Activated T-cell treated with anti-CD3 and anti-CD28 coated beads for 24 hours (primary cell): ENCODE data around the gene GSE1.

Source experiments
- DNase-seq: peaks from one replicate; pipeline ENCODE4 v3.0.0-alpha.2; 2020; ENCODE audit warnings: low read depth

The GSE1 gene

DNA sequence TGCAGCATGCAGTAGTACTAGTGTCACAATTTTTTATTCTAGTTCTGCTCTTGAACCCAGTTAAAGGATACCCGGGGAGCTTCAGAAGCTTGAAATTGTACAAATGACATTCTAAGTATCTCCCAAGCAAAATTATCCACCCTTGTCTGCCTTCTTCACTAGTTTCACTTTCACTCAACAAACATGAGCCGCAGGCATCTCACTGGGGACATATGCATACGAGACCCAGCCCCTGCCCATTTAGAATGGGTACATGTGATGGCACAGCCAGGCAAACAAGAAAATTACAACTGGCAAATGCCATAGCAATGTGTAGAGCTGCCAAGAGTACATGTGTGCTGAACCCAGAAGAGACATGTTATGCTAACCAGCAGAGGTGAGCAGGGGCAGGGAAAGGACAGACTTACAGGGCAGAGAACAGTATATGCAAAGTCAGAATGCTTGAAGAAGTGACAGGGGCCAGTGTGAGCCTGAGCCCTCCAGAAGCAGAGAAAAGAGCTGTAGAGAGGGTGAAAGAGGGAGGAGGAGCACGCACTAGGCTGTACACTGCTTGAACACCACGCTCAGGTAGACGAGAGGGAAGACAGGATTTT is 67.3 kb downstream of the GSE1 start:
- no peak for DNase-seq

DNA sequence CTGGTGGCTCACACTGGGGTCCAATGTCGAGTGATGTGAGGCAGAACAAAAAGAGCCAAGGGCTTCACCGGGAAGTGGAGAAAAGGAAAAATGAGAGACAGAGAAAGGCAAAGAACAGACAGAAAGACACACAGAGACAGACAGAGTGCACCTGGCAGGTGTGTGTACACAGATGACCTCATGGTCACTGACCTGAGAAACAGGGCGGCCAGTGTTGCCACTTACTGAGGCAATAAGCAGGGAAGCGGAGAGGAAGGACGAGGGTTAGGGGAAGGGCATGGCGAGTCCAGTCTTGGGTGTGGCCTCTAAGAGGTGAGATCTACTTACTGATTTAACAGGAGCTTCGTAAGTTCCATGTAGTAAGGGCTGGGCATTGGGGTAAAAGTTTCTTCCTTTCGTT is 68.1 kb downstream of the GSE1 start:
- DNase-seq, result no peak

DNA sequence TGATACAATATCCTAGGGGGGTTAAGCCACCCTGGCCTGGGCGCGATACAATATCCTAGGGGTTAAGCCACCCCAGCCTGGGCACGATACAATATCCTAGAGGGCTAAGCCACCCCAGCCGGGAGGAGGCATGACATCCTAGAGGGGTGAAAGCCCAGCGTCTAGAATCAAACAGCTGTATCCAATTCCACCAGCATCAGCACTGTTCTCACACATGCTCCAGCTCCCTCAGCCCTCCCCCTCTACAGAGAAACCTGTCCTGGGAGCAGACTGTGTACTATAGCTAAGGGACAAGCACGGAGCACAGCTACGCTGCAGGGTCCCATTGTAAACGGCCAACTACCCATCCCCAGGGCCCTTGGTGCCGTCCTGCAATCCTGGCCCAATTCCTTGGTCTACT is 69.4 kb downstream of the GSE1 start:
- DNase-seq, result no peak

DNA sequence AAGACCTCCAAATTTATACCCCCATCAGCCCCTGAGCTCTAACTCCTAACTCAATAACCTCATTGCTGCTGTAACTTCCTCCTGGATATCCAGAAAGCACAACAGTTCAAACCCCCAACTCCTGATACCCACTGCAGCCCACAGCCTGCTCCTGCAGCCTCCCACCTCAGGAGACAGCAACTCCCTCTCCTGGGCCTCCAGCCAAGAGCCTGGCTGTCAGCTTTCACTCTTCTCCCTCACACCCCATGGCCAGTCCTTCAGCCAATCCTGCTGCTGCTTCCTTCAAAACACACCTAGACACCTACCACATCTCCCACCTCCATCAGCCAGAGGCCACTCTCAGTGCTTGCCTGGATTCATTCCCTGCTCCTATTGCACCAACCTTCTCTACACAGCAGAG is 70.2 kb downstream of the GSE1 start:
- DNase-seq, result no peak

DNA sequence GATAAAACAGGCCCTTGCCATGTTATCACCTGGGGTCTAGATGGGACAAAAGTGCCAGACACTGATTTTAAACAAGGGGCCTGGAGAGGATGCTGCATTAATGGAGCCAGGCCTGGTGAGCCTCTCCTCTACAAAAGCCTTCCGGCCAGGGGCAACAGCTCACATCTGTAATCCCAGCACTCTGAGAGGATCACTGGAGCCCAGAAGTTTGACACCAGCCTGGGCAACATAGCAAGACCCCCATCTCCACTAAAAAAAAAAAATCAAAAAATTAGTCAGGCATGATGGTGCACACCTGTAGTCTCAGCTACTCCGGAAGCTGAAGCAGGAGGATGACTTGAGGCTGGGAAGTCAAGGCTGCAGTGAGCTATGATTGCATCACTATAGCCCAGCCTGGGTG is 72.1 kb downstream of the GSE1 start:
- no peak for DNase-seq

DNA sequence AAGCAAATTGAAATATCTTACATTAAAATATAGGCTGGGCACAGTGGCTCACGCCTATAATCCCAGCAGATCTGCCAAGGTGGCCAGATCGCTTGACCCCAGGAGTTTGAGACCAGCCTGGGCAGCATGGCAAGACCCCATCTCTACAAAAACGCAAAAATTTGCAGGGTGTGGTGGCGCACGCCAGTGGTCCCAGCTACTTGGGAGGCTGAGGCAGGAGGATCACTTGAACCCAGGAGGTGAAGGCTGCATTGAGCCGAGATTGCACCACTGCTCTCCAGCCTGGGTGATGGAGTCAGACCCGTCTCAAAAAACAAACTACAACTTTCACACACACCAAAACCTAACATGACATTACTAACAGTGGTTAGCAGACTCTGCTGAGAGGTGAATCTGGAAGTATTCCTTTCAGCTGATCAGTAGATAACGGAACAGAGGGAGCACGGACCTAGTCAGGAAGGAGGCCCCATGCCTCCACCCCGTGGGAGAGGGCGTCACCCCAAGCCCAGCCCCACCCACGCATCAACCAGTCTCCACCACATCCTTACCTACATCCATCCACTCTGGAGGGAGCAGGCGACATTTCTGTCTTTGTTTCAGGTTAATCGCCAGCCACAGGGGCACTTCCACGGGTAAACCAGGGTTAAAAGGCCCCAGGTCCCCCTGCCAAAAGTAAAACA is 73.9 kb downstream of the GSE1 start:
- DNase-seq, result peak; percentile 7

DNA sequence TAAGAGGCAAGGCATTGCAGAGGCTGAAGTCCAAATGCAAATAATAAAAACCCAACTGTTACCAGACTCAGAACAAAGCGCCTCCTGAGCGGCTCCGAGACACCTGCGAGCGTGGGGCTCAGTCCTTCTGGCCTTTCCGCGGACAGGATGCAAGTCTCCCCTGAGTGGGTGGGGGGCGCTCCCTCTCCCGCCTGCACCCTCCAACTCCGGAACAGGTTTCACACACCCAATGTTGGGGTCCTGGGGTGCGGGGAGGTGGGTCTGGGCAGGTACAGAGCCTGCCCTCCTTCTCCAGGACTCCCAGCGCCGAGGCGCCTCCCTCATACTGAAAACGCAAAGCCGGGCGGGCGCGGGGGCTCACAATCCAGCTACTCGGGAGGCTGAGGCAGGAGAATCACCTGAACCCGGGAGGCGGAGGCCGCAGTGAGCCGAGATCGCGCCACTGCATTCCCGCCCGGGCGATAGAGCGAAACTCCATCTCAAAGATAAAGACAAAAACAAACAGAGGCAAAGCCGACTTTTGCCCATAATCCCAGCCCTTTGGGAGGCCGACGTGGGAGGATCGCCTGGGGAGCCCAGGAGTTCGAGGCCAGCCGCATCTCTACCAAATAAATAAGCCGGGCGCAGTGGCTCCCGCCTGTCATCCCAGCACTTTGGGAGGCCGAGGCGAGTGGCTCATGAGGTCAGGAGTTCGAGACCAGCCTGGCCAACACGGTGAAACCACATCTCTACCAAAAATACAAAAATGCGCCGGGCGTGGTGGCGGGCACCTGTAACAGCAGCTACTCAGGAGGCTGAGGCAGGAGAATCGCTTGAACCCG is 74.7 kb downstream of the GSE1 start:
- no peak for DNase-seq

DNA sequence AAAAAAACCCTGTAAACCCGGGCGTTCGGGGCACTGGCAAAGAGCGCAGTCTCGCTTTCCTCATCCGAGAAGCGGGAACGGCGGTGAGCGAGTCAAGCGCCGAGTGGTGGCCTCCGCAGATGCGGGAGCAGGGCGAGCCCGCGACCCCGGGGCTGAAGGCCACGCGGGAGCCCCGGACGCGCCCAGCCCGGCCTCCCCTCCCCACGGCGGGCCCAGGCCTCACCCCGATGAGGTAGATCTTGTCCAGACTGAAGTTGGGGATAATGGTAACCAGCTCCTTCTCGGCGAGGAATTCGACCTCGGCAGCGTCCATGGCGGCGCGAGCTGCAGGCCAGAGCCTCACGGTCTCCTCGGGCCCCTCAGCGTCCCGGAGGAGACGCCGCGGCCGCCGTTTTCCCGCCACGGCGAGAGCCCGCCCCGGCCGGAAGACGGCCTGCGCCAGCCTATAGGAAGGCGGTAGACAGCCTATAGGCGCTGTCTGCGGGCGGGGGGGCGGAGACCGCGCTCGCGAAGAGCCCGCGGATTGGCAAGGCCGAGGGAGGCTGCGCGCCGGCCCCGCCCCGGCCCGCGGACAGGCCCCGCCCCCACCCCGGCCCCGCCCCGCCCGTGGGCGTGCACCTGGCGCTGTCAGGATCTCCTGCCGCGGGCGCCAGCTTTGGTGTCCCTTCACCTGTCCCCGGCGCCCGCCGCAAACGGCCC is 75.6 kb downstream of the GSE1 start, which contains the start of gene GINS2:
TSS of gene GINS2 (minus strand) at position 369 of the 699 bp plus-strand sequence. CDS start at position 313, 56 bp downstream.
- DNase-seq, result peak; percentile 91

DNA sequence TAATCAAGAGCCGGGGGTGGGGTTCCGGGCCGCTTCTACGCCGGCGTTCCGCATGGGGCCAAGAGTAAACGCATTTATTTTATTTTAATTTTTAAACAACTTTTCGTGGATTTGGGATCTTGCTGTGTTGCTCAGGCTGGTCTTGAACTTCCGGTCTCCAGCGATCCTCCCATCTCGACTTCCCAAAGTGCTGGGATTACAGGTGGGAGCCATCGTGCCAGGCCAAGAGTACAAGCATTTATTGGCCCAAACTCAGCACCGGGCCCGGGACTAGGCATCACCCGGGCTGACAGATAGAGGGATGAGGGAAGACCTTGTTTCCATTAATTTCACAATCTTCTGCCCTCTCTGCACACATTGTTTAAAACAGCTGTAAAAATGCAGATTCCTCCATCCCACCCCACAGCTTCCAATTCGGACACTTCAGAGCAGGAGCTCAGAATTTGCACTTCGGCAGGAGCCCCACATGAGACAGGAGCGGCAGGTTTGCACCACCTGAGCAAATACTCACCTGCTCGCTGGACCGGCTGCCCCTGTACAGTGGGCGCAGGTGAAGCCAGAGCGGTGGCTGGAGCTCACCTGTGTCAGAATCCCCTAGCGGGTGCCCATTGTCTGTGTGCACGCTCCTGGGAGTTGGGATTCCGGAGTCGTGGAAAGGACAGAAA is 76.3 kb downstream of the GSE1 start:
- DNase-seq, result no peak

DNA sequence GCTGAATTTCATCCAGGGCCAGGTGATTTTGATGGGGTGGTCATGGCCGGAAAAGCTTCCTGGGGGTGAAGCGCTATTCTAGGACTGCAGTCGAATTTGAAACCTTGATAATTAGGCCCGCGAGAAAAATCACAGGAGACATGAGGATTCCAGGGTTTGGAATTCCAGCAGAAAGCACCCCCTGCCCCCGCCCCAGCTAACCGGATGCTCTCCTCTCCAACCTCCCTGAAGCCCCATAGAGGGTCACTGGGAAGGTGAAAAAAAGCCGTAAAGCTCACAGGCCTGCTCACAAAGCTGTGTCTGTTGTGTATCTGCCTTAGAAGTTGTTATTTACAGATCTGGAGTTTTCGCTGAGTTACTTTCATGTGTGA is 76.8 kb downstream of the GSE1 start:
- no peak for DNase-seq

DNA sequence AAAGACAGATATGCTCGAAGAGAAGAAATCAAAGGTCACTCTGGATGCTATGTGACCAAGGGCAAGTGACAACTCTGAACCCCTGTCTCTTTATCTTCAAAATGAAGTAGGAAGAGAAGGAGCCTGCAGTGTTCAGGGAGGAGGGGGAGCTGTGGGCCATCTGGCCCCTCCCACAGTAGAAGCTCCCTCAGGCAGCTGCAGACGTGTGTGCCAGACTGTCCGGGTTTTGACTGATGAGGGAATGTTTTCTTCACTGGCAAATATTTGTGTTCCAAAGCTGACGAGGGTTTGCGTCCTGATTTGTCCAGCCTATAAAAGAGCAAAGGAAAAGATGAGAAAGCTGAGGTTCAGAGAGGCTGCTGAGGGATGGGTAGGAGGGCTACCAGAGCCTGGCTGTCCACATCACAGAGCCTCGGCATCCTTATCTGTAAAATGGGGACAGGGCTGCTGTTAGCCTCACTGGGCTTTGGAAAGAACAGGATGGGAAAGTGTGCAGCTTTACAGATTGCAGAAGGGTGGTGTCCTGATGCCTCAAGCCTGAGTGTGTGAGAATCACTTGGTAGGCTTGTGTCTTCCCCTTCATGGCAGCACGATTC is 77.4 kb downstream of the GSE1 start:
- DNase-seq, result no peak

DNA sequence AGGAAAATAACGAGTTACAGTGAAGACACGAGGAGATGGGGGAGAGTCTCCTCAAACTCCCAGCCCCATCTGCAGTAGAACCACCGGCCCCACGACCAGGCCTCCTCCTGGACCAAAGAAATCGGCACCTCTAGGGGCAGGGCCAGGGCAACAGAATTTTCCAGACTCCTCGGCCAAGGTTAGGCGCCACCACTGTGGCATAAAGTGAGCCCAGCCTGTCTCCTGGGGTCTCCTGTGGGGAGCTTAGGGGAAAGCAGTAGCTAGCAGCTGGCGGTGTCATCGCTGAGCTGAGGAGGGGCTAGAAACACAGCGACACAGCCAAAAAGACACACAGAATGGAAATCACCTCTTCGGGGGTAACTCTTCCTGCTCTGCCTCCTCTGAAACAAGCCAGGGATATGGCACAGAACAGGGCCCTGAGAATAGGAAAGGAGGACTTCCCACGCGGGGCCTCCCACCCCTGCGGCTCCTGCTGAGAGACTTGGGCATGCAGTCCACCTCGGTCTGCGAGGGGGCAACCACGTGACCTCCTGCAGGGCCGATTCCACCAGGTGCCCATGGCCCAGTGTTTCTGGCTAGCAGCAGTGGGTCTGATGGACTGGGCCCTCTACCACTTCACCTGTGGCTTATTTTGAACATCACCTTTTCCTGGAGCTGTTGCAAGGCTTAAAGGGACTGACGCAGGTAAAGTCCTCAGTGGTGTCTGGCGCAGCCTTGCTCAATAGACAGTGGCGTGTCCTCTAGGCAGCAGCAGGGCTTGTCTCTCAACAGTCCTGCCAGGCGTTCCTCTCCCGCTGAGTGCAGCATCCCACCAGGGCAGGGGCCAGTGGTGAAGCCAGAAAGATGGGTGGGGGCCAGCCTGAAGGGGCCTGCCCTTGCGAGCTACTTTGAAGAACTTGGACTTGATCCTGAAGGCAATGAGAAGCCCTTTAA is 82.3 kb downstream of the GSE1 start:
- no peak for DNase-seq

DNA sequence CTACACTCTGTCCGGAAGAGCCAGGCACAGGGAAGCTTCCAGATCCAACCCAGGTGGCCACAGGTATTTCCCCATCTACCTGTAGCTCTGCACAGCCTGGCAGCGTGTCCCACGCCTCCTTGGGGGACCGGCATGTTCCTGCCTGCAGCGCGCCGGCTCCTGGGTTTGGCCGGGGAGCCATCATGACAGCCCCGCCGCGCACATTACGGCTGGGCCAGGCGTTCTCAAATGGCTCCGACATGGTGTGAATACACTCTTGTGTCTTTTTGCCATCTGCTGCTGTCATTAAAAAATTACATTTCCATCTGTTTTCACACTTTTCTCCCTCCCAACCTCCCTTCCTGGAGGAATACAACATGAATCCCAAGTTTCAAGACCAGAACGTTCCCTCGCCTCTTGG is 83.7 kb downstream of the GSE1 start:
- DNase-seq, result no peak

DNA sequence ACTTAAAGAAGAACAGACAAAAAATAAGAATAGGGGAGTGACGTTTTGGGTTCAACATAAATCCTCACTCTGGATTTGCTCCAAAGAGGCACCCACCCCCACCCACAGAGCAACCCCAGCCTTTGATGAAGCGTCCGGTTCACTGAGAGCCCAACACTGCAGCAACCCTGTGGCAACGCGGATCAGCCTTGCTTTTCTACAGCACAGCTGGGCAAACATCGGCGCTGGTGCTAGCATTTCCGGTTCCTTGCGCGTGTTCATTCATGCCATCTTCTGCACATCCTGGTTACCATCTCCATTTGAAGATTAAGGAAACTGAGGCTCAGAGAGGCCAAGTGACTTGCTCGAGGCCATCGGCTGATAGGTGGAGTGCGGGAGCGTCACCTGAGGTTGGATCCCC is 84.3 kb downstream of the GSE1 start:
- no peak for DNase-seq

DNA sequence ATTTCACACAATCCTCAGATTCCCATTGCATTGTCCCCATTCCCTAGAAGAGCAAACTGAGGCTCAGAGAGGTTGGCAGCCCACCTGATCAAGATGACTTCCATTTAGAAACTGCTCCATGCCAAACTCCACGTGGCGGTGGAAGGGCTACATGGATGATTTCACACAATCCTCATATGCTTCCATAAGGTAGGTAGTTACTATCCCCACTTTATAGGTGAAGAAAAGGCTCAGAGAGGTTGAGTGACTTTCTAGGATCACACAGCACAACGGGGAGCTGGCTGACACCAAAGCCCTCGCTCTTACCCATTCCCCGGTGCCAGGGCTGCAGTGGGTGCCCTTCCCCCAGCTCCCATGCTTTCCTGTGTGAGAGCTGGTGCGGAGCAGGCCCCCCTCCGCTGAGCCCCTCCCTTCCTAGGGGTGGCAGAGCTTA is 85.4 kb downstream of the GSE1 start:
- DNase-seq, result no peak

DNA sequence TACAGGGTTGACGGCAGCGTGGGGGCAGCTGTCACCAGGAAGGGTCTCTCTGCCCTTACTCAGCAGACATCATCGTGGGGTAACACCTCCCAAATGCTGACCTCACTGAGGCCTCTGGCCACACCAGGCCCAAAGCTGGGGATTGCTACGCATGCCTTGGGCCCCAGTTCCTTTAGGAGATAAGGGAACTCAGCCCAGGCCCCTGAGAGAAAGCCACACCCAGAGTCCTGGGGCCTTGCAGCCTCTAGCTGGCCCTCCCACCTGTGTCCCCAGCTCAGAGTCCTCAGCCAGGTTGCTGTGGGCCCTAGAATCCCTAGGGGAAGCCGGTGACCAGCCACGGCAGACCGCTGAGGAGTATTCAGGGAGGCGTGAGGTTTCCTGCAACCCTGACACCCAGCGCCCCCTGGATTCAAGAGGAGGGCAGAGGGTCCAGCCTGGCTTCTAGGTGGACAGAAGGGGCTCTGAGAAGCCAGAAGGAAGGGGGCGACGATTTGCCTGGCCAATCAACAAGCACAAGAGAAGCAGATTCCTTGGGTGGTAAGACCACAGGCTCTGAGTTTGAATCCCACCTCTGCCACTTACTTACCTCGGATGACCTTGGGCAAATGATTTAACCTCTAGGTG is 85.9 kb downstream of the GSE1 start:
- no peak for DNase-seq

DNA sequence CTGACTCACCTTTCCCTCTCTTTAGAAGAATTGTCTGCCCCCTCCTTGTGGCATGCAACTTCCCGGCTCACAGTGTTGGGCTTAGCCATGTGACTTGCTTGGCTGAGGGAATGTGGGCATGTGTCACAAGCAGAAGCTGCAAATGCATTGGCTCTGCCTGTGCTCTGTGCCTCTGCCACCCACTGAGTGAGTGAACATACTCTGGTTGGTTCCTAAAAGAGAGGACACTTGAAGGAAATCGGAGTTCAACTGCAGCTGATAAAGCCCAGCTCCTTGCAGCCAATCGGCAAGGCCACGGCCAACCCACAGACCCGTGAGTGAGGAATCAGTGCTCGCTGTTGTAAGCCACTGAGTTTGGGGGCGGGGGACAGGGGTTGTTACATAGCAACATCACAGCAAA is 86.5 kb downstream of the GSE1 start:
- no peak for DNase-seq

DNA sequence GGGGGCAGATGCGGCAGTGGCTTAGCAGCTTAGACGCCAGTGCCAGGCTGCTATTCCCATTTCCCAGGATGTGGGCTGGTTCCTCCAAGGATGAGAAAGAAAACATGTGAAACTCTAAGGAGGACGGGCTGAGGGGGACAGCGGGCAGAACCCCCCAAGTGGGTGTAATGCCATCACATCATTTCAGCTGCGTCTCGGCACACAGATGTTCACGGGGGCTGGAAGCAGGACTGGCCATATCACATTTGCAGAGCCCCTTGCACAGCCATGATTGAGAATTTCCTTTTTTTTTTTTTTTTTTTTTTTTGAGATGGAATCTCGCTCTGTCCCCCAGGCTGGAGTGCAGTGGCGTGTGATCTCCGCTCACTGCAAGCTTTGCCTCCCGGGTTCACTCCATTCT is 90.9 kb downstream of the GSE1 start:
- no peak for DNase-seq

DNA sequence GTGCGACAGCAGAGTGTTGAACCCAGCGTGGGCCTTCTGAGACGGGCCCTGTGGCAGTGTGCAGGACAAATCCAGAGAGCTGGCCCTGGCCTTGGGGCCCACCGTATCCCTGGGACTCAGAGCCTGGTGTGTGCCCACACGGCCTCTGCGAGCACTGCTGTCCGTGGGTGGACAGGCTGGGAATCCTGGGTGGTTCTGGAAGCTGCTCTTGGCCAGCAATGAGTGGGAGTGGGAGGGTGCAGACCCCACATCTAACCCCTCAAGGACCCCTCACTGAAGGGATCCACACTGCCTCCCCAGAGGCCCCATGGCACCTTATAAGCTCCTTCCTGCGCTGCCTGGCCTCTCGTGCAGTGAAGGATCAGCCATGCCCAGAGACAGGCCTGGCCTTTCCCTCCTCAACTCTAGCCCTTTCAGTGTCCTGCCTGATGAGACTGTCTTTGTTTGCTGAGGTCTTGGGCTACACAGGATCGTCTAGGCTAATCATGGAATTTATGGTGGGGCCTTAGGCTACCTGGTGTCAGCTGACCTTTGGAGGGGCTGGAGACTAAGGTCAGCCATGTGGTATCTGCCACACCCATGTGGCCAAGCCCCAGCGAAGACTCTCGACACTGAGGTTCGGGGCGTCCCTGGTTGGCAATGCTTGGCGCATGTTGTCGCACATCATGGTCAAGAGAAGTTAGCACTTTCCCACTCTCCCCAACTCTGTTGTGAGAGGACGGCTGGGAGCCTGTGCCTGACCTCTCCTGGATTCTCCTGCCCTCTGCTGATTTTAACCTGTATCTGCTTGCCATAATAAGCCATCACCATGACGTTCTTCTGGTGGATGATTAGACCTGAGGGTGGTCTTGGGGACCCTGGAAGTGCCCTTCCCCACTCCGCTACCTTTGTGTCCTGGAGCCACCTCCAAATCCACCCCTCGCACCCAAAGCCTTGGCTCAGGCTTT is 92.1 kb downstream of the GSE1 start:
- no peak for DNase-seq
